ENCODE measurements around the gene IGSF10. TPM values are rescaled to one million over a fixed set of nuclear protein-coding genes. Genes with fewer than 3 reads are reported as not detected.

The IGSF10 gene
- polyA plus RNA-seq, 10 donors: 2.0 to 36.1 (median 15.6) TPM

GRCh38 chr3:151421938-151422337, 38.9 kb downstream of the IGSF10 start:
- no peak for DNase-seq

GRCh38 chr3:151419806-151420205, 41.1 kb downstream of the IGSF10 start:
- DNase-seq: no peak

- DNase-seq: no peak
Measured at GRCh38 chr3:151415289-151415688, 45.6 kb downstream of the IGSF10 start.

GRCh38 chr3:151412989-151413388, 47.9 kb downstream of the IGSF10 start:
- DNase-seq: no peak

Other genes starting within 250 kb of the IGSF10 start
- 1 to 10 TPM; 1.0 to 1.9 (median 1.4) TPM for gene P2RY14, start 182.5 kb downstream of the IGSF10 start, polyA plus RNA-seq (ENCODE audit: insufficient read length in 10 of 10)
- gene GPR87, start 144.2 kb downstream of the IGSF10 start, polyA plus RNA-seq (ENCODE audit: insufficient read length in 10 of 10): 1 to 10 TPM in 2 of 10 donors, not detected in 8; 1.9 to 2.5 TPM
- 1 to 10 TPM in 8 of 10 donors, under 1 TPM in 2; 0.53 to 1.9 (median 1.3) TPM for gene P2RY13, start 131.5 kb downstream of the IGSF10 start, polyA plus RNA-seq (ENCODE audit: insufficient read length in 10 of 10)
- gene P2RY12, start 76.3 kb downstream of the IGSF10 start, polyA plus RNA-seq (ENCODE audit: insufficient read length in 10 of 10): 1 to 10 TPM in 3 of 10 donors, under 1 TPM in 7; 0.58 to 1.7 (median 0.93) TPM